Psoas muscle (tissue), 8 donors: ENCODE data around the gene CACNA1C. TPM values are rescaled to one million over a fixed set of nuclear protein-coding genes. Genes with fewer than 3 reads are reported as not detected.

Source experiments
- ATAC-seq, 4 donors: fragments of 200-7000 bp; cut with Tn5 transposase; one replicate each; pipeline ENCODE4 v1.9.1; 2020; ENCODE audit warnings: moderate library complexity in 3 of 4, mild to moderate bottlenecking in 2 of 4
- DNase-seq, 2 donors: peaks; one replicate each; pipeline ENCODE4 v3.0.0-alpha.2; 2020
- H3K27ac ChIP-seq: fragments of 200-600 bp; one replicate; pipeline ENCODE4 v1.8.0; 2022
- H3K27me3 ChIP-seq, 3 donors: fragments of 200-600 bp in 1 of 3; one replicate each; pipeline versions ENCODE4 v1.6.1 to v1.8.0; 2013 to 2022; ENCODE audit warnings: low read length in 2 of 3, mild to moderate bottlenecking in 2 of 3, moderate library complexity in 1 of 3; ENCODE audit not compliant: insufficient read depth in 3 of 3
- H3K36me3 ChIP-seq, 2 donors: fragments of 200-600 bp in 1 of 2; one replicate each; pipeline versions ENCODE4 v1.6.1 to v1.8.0; 2013 to 2022; ENCODE audit warnings: low read depth in 1 of 2, mild to moderate bottlenecking in 1 of 2, moderate library complexity in 1 of 2; ENCODE audit not compliant: insufficient read depth in 1 of 2
- H3K4me1 ChIP-seq: fragments of 200-600 bp; one replicate; pipeline ENCODE4 v1.8.0; 2022
- H3K4me3 ChIP-seq: fragments of 200-600 bp; one replicate; pipeline ENCODE4 v1.8.0; 2022; ENCODE audit warnings: mild to moderate bottlenecking
- H3K9me3 ChIP-seq: fragments of 200-600 bp; one replicate; pipeline ENCODE4 v1.8.0; 2022
- CTCF ChIP-seq: fragments of 200-600 bp; IDR thresholded peaks from one replicate; pipeline ENCODE4 v1.8.0; 2022; ENCODE audit warnings: antibody characterized with exemption
- WGBS, 3 donors: extraction: QIAGEN DNeasy Blood & Tissue Kit; methylation state at CpG; one replicate each; pipeline versions ENCODE4 v1.1.6 to v1.1.7; 2013; 5-methylcytosine and 5-hydroxymethylcytosine counted together
- intact Hi-C, 2 donors: fragments of 100-400 bp; cut with DNase I; formaldehyde crosslinking; loops; one replicate each; pipeline versions ENCODE4 v1.11.0 to v1.14.2; 2022
- polyA plus RNA-seq, 3 donors: library from polyadenylated mRNA; stranded (reverse); fragments of 200-250 nt; gene quantifications; one replicate each; pipeline ENCODE4 v1.2.3, GENCODE V29; 2013
- total RNA-seq, 4 donors: library from RNA; stranded (reverse); fragmentation: NEBNext Ultra II Directional in 2 of 4; extraction: Animal tissue kit (Norgen Biotek cat#: 25700) in 2 of 4; gene quantifications; one replicate each; pipeline versions ENCODE4 v1.2.1 to v1.2.4, GENCODE V29; 2021 to 2023
- donor health status: healthy with polysubstance abuse.
- donor health status: DM: no; HTN: no; CAD: no; lungs with moderate emphysema.
- donor health status: Bipolar disorder and iron deficiency.
- donor health status: healthy.
- donor health status: DM: yes; HTN: yes; CAD: no.
- donor health status: DM: no; HTN: no; CAD: no.
- donor health status: DM: no; HTN: no; CAD: no.
- donor health status: DM: yes; HTN: yes; CAD: no.

The CACNA1C gene
- total and polyA plus RNA-seq, 7 donors: 0.26 to 2.9 (median 0.95) TPM

DNA sequence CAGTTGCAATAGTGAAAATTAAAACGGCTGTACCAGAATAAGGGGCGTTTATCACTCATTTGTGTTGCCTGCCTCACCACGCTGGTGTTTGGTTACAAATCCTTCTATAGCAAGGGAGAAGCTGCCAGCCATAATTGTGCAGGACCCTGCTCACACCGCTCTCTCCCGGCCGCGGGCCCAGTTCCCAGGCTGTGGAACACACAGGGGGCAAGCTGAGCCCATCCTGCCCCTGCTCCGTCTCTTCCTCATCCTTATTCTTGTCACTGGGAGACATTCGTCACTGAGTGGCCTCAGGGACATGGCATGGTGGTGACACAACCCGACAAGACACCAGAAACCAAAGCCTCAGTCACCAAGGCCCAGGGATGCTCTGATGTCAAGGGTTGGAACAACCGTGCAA is 625.6 kb downstream of the CACNA1C start:
- 41 to 52% (median 46%) methylated on average over 11 of the region's 11 CpGs for WGBS, 3 donors
- Histone ChIP-seq H3K36me3 (no peaks in the 10 kb centered on the region), H3K27me3 (no peaks in the 10 kb centered on the region), H3K9me3 (no peaks in the 10 kb centered on the region), H3K27ac (no peak overlapping the region), H3K4me3 (no peak overlapping the region), H3K4me1 (no peaks in the 10 kb centered on the region)
- no peak for ATAC-seq
- no peak for TF ChIP-seq CTCF
- no peak for DNase-seq
- intact Hi-C loops: no loop called here

DNA sequence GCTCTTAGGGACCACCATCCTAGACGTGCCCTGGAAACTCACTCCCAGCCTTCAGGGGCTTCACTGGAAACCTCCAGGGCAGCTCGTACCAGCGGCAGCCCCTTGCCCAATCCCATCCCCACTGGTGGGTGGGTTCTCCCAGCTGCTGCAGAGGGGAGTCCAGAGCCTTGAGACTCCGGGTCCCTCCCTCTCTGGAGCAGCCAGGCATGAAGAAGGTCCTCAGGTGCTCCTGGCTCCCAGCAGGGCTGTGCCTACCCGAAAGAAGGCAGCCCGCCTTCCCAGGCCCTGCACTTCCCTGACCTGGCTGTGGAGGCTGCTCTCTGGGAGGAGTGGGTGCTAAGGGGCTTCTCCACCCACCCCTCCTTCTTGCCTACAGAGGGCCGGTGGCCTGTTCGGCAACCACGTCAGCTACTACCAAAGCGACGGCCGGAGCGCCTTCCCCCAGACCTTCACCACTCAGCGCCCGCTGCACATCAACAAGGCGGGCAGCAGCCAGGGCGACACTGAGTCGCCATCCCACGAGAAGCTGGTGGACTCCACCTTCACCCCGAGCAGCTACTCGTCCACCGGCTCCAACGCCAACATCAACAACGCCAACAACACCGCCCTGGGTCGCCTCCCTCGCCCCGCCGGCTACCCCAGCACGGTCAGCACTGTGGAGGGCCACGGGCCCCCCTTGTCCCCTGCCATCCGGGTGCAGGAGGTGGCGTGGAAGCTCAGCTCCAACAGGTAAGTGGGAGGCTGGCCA is 626.5 kb downstream of the CACNA1C start:
- no peak for ATAC-seq

GRCh38 chr12:2679816-2680675 is 627.3 kb downstream of the CACNA1C start:
- Histone ChIP-seq H3K36me3 (no peaks in the 10 kb centered on the region), H3K27me3 (no peaks in the 10 kb centered on the region), H3K9me3 (no peaks in the 10 kb centered on the region), H3K4me1 (no peaks in the 10 kb centered on the region), H3K27ac (no peak overlapping the region), H3K4me3 (no peak overlapping the region)
- intact Hi-C loops: loop anchor here in 1 of 2 donors (5.0 kb wide), 1 partner anchor 102 kb away; no protein-coding TSS in a partner anchor
- 75 to 79% (median 76%) methylated on average over 18 of the region's 18 CpGs for WGBS, 3 donors
- no peak for ATAC-seq
- no peak for TF ChIP-seq CTCF
- DNase-seq: no peak

More for the DNA sequence above, 626.5 kb downstream of the CACNA1C start:
- no peaks in the 10 kb centered on the region for H3K9me3 ChIP-seq
- H3K4me3 ChIP-seq: no peak overlapping the region
- intact Hi-C loops: no loop called here
- H3K27me3 ChIP-seq: no peaks in the 10 kb centered on the region
- WGBS, 3 donors: 86 to 91% (median 89%) methylated on average over 28 to 33 of the region's 33 CpGs
- TF ChIP-seq CTCF: no peak
- no peak for DNase-seq
- H3K36me3 ChIP-seq: no peaks in the 10 kb centered on the region
- H3K4me1 ChIP-seq: no peaks in the 10 kb centered on the region
- no peak overlapping the region for H3K27ac ChIP-seq

GRCh38 chr12:2680676-2681039 is 627.9 kb downstream of the CACNA1C start:
- H3K4me1 ChIP-seq: no peaks in the 10 kb centered on the region
- H3K9me3 ChIP-seq: no peaks in the 10 kb centered on the region
- no peaks in the 10 kb centered on the region for H3K27me3 ChIP-seq
- no peaks in the 10 kb centered on the region for H3K36me3 ChIP-seq
- TF ChIP-seq CTCF: no peak
- WGBS, 3 donors: 71 to 76% (median 74%) methylated on average over 3 of the region's 3 CpGs
- ATAC-seq: no peak
- no peak for DNase-seq
- no peak overlapping the region for H3K27ac ChIP-seq
- intact Hi-C loops: loop anchor here in 1 of 2 donors (5.0 kb wide), 1 partner anchor 102 kb away; no protein-coding TSS in a partner anchor
- H3K4me3 ChIP-seq: no peak overlapping the region
